NCI-H69 (cell line): Measurements from ENCODE around the gene ZNF266.

ENCODE experiments used
- DNase-seq: peaks from one replicate; lab custom pipeline; 2025; lab: John Stamatoyannopoulos, UW

Gene ZNF266

DNA sequence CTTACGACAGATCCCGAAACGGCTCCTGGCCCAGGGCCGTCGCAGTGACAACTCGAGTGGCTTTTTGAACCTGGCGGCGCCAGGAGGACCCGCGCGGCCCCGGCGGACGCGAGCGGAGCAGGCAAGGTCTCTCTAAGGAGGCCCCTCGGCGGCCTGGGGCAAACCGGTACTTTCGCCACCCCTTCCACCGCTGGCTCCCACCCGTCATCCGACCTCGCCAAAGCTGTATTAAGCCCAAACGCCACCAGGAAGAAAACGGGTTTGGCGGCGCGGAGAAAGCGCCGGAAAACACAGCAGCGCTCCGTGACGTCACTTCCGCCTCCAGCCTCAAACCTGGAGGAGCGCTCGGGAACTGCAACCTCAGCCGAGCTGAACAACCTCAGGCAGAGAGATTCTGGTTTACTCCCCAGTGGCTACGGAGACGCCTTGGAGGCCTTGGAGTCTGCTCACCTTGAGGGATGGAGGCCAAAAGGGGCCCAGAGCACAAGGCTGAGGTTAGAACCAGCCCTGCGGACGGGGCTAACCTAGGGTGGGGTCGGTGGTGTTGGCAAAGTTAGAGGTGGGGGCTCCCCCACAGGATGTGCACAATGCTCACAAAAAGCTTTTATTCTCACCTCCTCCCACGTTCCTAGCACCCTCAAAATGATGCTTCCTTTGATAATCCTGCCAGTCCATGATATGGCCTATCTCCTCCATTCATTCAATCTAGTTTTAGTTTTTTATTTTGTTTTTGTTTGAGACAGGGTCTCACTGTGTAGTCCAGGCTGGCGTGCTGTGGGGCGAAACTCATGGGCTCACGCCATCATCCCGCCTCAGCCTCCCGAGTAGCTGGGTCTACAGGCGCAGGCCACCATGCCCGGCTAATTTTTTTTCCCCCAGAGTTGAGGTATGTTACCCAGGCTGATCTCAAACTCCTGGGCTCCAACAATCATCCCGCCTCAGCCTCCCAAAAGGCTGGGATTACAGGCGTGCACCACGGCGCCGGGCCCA is at the start of gene ZNF266:
TSS of gene ZNF266 (minus strand) at position 295 of the 990 bp plus-strand sequence. CDS start 15,484 bp downstream, outside the sequence.
- peak; percentile 94 for DNase-seq

DNA sequence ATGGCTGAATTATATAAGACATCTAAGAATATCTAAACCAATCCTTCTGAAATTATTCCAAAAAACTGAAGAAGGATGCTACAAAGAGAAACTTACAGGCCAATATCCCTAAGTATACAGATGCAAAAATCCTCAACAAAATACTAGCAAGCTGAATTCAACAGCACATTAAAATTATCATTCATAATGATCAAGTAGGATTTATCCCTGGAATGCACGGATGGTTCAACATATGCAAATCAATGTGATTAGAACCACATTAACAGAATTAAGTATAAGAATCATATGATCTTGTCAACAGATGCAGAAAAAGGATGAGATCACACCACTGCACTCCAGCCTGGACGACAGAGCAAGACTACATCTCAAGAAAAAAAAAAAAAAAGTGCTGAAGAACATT is 49.8 kb upstream of the ZNF266 start:
- DNase-seq: no peak

DNA sequence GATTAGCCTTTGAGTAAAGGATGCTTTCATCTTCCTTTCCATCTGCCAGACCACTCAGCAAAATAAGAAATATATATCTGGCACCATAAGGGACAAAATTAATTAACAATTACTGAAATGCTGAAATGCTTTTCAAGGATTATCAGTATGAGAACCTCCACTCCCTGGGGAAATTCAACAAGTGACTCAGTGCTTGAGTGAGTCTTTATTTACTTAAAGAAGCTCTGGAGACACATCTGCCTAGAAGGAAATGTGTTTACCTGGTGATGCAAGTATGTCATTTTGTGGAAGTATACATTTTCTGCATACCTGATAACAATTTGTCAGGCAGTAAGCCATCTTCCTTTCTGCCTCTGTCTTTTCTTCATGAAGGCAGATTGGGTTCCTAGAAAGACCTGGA is 39.6 kb upstream of the ZNF266 start:
- no peak for DNase-seq

DNA sequence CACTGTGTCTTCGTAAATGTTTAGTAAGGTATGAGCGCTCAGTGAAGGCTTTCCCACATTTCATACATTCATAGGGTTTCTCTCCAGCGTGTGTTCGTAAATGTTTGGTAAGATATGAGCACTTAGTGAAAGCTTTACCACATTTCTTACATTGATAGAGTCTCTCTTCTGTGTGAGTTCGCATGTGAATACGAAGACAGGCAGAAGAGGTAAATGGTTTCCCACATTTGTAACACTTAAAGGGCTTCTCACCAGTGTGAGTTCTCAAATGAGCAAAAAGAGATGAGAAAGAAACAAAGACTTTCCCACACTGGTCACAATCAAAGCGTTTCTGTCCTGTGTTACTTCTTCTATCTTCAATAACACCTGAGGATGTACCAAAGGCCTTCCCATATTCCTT is 31.8 kb upstream of the ZNF266 start:
- no peak for DNase-seq

DNA sequence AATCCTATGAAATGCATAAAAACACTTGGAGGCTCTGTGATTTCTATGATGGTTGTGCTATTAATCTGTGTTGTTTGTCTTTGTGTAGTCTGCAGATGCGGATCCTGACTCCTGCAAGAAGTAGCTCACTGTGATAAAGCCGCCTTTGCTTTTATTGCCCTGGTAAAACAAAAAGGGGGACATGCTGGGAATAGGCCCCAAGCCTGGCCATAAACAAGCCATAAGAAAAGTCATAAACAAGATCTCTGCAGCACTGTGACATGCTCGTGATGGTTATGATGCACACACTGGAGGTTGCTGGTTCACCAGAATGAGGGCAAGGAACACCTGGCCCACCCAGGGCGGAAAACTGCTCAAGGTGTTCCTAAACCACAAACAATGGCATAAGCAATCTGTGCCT is 26.6 kb upstream of the ZNF266 start:
- DNase-seq: no peak

DNA sequence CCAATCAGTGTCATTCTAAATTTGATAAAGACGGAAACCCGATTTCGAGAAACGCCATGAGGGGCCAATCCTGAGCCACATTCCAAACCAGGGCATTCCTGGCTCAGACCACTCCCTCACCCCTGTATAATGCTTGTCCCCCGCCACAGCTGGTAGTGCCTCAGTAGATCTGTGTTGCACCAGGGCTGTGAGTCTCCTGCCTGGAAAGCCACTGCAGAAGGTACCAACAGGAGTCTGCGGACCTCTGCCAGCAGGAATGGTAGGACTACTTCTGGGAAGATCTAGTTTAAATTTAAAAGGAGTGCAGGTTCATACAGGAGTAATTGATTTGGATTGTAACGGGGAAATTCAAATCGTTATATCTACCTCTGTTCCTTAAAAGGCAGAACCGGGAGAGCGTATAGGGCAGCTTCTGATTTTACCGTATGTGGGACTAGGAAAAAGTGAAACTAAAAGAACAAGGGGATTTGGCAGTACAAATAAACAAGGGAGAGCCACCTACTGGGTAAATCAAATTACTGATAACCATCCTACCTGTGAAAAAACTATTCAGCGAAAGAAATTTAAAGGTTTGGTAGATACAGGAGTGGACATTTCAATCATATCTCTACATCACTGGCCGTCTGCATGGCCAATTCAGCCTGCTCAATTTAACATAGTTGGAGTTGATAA is 20.8 kb upstream of the ZNF266 start:
- DNase-seq: no peak

DNA sequence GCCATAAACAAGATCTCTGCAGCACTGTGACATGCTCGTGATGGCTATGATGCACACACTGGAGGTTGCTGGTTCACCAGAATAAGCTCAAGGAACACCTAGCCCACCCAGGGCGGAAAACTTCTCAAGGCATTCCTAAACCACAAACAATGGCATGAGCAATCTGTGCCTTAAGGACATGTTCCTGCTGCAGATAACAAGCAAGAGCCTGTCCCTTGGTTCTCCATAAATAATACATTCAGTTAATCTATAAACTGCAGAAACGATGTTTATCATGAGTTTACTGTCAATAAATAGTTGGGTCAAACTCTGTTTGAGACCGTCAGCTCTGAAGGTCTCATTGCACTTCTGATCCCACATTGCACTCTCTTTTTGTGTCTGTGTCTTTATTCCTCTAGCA is 18.6 kb upstream of the ZNF266 start:
- no peak for DNase-seq

DNA sequence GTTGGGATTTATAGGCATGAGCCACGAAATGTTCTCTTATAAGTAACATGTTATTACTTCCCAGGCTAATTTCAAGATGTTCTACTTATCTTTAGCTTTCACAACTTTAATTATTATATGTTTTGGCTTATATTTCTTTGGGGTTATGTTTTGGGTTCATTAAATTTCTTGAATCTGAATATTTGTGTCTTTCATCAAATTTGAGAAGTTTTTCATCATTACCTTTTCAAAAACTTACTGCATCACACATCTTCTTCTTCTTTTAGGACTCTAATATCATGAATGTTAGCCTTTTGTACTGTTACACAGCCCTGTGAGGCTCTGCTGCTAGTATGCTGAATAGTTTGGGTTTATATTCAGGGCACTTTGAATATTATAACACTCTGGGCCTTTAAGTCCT is 9.7 kb upstream of the ZNF266 start:
- no peak for DNase-seq

DNA sequence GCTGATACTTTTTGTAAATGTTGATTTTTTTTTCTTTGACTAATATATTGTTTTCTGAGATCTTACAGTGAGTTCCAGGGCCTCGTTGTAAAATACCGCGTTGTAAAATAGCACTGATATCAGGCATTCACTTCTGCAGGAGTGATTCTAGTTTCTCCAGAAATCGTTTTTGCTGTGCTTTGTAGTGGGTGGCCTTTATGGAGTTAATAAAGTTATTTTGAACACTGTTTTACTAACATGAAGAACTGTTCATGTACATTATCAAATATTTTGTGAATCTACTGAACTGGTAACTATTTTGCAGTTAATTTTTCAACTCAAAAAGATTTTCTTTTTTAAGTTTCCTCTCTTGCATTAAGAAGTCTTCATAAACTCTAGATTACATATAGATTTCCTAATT is 985 bp upstream of the ZNF266 start:
- DNase-seq: no peak

DNA sequence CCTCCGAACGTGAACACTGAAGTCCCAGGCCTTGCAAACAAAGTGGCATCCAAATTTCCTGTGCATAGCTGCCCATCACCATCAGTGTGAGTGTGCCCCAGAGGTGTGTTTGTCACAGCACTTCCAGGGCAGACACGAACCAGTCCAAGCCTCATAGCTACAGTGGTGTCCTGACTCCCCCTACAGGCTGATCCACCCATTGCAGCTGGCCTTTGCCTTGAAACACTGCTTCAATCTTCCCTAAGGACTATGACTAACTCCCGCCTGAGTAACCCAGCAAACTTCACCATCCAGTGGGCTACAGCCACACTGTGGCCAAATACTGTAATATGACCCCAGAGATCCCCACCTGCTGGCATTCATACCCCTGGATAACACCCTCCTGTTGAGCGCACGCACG is 3.9 kb downstream of the ZNF266 start:
- DNase-seq: peak; percentile 48

DNA sequence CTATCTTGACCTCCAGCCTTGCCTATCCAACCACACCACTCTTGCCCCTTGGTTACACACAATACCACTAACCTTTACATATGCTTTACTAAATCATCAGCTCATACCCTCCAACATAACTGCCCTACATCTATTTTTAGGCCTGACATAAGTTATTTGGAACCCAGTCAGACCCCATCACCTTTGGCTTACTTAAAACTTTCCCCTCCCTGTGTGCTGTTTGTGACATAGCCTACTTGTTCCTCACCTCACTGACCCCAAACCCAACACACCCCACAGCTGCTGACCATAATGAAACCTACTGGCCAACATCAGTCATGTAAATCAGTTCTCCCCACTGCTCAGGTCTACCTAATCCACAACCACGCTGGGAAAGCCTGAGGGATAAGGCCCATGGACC is 4.9 kb downstream of the ZNF266 start:
- no peak for DNase-seq

DNA sequence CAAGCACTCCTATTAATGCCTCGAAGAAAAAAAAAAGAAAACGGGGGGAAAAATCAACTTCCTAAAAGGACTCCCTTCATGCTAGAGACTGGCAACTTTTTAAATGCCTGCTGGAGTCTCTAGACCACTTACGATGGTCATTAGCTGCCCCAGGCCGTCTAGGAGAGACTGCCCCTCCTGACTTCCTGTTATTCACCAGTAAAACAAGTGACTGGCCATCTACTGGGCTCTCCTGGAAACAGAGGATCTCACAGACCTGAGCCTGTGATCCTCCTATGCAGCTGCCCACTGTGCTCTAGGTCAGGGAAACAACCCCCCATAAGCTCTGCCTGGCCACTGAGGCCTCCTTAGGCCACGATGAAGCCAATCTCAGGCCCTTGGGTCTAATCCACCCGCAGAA is 7.4 kb downstream of the ZNF266 start:
- DNase-seq: no peak

DNA sequence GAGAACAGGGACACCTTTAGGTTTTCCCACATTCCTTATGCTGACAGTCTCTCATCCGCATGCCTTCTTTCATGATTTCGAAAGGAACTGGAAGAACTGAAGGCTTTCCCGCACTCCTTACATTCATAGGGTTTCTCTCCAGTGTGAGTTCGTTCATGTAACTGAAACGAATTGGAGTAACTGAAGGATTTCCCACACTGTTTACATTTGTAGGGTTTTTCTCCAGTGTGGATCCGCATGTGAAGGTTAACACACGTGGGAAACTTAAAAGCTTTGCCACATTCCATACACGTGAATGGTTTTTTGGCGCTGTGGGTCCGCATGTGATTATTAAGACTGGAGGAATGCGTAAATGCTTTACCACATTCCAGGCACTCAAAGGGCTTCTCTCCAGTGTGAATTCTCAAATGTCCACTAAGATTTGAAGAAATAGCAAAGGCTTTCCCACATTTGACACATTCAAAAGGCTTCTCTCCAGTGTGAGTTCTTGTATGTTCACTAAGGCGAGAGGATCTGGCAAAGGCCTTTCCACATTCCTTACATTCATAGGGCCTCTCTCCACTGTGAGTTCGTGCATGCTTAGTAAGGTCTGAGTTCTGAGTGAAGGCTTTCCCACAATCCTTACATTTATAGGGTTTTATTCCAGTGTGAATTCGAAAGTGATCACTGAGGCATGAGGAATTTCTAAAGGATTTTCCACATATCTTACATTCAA is 22.0 kb downstream of the ZNF266 start:
- no peak for DNase-seq

DNA sequence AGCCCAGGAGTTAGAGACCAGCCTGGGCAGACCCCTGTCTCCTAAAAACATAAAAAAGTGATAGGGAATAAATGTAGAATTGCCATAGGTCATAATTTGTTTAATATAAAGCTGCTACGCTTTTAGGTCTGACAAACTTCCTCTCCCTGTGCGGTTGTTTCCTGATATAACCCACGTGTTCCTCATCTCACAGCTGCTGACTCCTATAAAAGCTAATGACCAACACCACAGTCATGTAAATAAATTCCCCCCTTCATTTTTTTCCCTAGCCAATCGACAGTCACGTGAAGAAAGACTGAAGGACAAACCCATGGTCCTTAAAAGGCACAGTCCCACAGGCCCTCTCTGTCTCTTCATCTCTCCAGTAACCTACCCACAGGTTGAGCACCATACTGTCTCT is 27.5 kb downstream of the ZNF266 start:
- DNase-seq: no peak

DNA sequence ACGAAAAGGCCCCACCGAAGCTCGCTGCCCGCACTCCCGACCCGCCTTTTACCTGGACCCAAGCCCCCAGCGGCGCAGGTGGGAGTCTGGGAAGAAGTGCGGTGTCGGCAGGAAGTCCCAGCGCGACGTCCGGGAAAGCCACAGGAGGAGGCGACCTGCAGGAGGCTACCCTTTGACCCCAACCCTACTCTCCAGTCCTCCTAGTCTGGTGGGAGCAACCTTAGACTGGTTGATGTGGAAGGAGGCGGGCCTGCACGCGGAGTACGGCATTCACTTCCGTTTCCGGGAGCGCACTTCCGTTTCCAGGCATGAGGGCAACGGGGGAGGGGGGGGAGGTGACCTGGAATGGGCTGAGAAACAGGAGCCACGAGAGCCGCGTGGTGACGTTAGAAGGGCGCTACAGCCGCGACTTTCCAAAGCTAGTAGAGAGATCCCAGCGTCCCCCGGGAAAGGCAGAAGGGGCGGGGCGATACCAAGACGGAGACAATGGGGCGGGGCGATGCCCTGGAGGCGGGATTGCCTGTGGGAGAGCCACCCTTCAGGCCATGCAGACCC is 28.5 kb downstream of the ZNF266 start:
- no peak for DNase-seq

DNA sequence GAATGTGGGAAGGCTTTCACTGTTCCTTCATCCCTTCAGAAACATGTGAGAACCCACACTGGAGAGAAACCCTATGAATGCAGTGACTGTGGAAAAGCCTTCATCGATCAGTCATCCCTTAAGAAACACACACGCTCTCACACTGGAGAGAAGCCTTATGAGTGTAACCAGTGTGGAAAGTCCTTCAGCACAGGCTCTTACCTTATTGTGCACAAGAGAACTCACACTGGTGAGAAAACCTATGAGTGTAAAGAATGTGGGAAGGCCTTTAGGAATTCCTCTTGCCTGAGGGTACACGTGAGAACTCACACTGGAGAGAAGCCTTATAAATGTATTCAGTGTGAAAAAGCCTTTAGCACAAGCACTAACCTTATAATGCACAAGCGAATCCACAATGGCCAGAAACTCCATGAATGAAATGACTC is 54.0 kb downstream of the ZNF266 start:
- no peak for DNase-seq

DNA sequence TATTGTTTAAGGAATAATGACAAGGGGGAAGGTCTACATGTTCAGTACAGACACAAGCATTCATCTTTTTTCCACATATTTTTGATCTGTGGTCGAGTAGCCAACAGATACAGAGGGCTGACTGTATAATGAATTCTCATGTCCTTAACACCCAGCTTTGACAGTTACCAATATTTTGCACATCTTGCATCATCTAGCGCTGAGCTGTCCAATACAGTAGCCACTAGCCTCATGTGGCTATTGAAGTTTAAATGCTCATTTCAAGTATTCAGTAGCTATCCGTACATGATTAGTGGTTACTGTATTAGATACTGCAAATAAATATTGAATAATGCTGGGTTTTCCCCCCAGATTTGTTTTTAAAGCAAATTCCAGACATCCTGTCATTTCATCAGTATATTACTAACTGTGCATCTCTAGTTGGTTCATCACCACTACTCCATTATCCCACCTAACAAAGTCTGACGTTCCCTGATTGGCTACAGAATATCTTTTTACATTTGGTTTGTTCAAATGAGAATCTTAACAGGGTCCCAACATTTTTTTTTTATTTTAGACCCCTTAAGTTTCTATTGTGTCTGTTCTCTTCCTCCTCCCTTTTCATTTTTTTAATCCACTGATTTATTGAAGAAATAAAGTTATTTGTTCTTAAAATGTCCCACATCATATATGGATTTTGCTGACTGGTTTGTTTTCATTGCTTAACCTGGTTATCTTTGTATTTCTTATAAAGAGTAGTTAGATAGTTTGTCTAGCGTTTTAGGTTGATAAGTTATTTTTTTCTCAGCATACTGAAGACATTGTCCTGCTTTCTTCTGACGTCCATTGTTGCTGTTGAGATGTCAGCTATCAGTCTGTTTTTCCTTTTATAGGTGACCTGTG is 64.4 kb downstream of the ZNF266 start:
- no peak for DNase-seq

DNA sequence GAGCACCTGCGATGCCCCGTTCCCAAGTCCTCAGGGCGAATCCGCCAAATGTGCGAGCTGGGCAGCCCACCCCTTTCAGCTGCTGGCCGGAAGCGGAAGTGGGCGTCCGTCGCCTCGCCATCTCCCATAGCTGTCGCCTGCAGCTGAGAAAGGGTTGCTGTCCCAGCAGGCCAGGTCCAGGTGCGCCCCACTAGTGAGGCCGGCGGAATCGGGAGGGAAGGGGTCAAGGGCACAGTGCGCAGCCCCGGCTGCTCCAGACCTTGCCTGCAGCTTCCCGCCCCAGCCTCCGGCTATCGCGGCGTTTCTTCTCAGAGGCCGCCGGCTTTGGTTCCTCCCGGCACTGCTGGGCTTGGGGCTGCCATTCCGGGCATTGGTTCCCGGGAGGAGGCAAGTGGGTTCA is 72.5 kb downstream of the ZNF266 start, which contains the start of gene ZNF177:
TSS of gene ZNF177 (plus strand) at position 109 of the 400 bp plus-strand sequence. CDS start 15,299 bp downstream, outside the sequence.
- no peak for DNase-seq
